GM19035 (cell line): Measurements from ENCODE around the gene MACROD2.

Source experiments
- ATAC-seq: cut with Tn5 transposase; IDR thresholded peaks from one replicate; pipeline ENCODE4 v1.9.1; 2021; ENCODE audit not compliant: unreplicated experiment

The MACROD2 gene

DNA sequence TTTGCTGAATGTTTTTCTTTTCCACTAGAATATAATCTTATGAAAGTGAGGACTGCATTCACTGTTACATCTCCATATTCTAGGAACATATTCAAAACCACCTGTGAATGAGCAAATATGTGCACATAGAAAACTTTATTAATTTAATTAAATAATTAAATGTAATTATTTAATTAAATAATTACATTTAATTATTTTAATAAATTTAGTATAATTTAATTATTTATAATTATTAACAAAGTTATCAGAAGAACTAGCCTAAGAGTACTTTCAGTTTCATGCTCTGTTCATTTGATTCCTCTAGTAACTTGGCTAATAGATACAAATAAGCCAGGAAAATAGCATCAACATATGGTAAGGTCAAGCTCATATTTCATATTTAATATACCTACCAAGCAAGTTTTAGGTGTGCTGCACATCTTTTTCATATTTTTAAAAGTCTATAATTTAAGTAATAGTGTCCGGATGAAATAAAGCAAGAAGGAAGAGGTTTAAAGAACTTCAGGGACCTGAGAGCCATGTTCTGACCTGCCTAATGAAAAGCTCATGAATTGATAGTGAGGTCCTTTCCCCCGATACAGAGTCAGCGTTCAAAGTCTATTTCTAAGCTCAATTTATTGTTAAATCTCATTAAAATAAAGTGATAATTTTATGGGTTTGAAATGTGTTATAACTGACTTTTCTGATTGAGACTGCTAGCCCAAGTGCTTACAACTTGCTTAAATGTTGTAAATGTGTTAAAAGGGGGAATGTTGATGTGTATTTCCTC, 703.5 kb downstream of the MACROD2 start:
- no peak for ATAC-seq

DNA sequence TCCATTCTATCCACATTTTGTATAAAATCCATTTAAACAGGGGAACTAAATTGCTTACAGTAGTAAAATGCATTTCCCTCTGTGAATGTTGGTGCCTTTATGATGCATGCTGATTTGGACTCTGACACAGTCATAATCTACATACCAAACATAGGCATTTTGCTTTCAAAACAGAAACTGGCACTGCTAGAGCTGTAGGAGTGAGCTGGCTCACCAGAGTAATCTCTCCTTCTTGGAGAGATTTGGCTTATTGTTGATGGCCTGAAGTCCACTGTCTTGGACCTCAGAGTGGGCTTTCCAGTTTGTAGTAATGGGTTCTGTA, 705.3 kb downstream of the MACROD2 start:
- peak; percentile 49 for ATAC-seq

DNA sequence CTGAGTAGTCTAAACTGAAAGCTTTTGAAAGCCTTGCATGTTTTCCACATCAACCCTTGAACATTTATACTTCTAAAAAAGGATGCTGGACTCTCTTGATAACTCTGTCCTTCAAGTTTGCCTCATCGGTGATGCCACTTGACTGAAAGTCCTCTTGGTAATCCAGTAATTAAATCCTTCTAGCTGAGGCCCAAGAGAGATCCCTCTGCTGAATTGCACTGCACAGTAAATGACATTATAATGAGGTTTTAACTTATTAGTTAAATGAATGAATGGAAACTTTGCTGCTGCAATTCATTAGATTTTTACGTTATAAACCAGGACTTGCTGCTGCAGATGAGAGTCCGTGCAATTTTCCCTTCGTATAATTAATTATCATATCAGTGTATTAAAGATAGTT, 706.0 kb downstream of the MACROD2 start:
- ATAC-seq, result no peak

DNA sequence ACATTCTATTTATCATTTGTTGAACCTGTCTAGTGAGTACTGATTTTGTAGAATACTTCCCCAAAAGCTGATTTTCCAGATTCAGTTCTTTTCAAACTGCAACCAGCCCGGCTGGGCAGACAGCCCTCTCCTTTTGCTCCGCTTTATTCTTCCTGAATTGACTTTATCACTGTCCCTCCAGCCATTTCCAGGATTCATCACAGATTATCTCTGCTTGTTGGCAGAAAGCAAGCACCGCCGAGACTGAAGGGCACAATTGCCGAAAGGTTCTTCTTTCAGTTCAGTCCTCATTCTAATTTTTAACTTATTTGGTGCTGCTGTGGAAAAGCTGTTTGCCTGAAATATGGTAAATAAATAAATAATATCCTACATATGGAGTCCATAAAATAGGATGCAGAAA, 711.2 kb downstream of the MACROD2 start:
- no peak for ATAC-seq

DNA sequence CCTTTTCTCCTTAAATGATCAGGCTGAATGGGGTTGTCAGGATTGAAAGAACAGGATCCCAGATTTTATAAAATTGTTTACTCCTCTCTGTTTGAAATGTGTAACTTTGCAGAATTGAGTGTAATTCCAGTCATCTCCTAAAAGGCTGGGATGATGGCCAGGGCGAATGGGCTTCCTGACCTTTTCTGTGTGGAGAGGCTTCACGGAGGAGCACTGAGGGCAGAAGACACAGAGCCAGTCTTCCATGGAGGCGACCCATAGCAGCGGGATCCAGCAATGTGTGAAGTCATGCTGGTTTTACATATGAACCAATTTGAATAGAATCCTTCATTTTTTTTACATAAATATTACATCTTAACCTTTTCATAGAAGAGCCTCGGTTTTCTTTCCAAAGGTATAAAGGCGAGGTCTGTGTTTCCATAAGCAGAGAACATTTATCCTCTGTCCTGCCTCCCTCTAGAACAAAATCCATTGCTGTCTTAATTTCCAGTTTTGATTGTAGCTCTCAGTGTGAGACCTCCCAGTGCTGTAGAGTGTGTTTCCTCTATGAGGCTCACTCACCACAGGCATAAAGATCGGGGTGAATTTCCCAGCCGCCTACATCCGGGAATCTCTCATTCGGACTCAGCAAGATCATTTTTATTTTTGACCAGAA, 711.8 kb downstream of the MACROD2 start:
- ATAC-seq, result no peak

DNA sequence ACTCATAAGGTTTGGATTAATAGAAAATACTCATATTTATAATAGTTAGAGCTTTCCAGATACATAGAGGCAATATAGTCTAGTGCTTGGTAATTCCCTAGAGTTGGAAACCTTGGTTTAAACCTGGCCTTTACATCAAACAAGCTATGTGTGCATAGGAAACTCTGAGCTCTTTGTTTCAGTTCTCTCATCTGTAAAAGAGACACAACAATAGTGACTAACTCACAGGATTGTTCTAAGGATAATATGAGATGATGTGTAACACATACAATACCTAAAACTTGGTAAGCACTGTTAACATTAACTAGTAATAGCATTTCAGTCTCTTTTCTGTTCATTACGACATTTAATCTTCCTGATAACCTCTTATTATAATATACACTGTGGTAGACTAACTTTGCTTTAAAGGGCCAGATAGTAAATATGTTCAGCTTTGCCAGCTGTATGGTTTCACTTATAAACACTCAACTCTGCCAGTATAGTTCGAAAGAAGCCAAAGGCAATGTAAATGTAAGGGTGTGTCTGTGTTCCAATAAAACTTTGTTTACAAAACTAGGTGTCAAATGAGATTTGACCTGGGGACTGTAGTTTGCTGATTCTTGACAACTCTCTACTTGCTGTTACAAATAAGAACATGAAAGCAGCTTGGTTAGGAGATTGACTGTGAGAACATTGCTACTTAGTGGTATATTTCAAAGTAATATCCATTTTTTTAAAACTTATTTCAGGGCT, 712.7 kb downstream of the MACROD2 start:
- ATAC-seq, result no peak

DNA sequence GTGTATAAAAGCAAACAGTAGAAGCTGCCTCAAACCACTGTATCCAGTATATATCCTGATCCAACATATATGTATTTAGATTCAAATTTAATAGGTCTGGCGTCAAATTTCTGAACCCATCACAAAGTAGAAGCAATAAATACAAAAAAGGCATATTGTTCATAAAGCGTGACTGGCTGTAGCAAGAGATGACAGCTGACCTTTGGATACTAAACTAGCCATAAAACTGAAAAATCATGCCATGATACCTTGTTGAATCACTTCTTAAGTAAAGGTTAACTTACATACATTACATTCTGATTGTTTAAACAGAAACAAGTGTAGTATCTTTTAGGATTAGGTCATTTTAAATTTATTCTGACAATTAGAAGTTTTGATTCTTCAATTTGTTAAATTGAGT, 714.1 kb downstream of the MACROD2 start:
- ATAC-seq, result no peak

DNA sequence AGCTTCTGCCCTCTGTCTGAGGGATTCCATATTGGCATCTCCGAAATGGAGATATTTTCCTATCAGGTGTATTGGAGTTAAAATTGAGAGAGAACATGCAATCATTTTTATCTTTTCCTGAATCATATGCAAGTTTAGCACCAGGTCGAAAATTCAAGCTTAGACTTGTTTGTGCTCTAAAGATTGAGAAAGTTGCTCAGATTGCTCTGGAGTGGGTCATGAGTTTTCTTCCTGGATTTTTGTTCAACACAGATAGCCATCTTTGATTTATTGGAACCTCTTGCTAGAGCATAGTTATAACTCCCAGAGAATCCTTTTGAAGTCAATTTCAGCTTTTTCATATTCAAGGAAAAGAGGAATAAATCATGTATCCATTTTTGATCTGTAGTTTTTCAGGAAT, 715.6 kb downstream of the MACROD2 start:
- no peak for ATAC-seq

DNA sequence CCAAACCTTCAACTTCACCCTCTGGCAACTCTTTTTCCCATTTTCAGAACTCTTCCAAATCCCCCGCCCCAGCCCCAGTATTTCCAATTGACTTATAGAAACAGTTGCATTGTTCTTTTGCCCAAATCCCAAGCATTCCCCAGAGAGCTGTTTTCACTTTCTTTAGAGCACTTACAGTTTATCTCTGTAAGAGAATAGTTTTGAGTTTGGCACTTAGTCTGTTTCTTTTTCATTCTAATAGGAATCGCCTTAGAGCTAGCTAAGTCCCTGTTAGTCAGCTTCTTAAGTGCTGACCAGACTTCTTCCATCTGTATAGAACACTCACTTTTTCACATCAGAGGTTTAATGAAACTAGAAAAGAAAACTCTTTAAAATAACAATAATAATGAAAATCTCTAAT, 716.3 kb downstream of the MACROD2 start:
- no peak for ATAC-seq

DNA sequence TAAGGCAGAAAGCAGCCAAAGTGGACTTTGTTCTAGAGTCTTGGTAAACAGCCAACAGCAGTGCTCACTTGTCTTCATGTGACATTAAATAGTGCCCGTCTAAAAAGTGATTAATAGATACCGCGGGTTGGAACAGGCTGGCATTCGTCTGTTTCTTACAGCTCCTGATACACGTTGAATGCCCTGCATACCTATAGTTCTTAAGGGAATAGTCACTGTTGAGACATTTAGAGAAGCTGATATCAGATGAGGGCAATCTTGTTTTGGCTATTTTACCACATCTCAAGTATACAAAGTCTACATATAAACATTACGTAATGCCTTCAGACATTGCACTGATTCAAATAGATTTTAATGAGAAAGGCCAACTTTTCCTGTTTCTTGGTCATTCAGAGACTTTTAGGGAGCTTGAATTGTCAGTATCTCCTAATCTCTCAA, 717.0 kb downstream of the MACROD2 start:
- ATAC-seq, result no peak

DNA sequence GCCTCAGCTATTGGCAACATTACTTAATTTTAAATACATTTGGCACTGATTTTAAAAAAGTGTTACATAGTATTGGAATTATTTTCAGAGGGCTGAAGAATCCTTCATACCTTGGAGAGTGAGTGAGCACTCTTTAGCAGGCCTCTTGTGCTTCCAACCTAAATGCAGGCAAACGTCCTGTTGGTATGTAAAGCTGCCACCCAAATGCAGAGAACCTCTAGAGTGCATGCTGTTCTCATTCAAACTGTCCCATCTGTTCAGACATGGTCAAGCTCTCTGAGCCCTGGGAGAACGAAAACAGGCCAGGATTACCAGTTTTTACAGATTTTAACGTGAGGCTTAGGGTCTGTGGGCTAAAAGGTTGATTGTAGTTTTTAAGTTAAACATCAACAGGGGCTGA, 720.1 kb downstream of the MACROD2 start:
- ATAC-seq, result no peak

DNA sequence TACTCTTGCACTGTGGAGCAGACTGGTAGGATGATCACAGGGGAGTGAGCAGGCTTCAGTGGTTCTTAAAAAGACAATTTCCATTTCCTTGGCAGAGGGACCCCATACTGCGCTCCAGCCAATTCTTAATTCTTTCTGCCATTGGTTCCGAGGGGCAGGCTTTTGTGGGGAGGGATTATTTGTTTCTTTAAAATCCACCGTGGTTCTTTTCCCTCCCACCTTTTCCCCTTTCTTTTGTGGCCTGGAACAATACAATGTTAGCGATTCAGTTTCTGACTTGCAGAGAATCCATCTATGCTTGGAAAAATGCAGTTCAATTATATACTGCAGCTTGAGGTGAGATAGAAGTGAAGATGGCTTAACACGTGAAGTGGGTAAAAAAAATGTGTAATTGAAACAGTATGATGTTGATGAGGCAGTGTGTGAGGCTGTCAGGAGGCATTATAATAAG, 721.1 kb downstream of the MACROD2 start:
- no peak for ATAC-seq

DNA sequence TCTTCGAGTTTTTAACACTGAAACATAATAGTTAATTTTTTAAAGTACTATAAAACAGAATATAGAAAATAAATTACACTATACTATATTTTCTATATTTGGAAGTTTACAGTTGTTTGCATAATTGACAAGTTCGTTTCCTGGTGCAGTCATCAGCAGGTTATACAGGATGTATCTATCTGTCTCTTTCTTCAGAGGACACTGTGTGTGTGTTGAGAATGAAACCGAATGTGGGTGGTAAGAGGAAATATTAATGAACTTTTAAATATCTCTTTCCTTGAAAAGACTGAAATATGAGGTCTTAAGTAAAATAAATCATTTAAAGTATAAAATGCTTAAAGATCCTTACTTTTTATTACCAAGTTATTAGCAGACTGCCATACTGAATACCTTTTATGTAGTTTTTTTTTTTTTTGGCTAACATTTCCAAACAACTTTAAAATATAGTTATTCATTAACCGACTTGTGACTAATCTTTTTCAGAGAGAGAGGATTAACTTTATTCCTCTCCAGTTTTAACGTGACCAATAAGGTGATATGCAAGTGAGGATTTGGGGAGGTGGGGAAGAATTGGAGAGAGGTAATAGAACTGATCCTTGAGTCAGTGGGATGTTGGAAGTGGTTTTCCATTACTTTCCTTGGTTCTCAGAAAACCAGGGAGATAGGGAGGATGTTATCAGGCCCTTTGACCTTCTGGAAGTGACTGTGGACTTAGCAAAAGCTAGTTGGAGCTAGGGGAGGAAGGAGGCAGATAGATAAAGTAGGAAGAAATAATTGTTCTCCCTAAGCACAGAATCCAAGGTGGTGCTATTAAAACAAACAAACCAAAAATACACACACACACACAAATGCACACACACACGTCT, 722.1 kb downstream of the MACROD2 start:
- ATAC-seq, result peak; percentile 72

DNA sequence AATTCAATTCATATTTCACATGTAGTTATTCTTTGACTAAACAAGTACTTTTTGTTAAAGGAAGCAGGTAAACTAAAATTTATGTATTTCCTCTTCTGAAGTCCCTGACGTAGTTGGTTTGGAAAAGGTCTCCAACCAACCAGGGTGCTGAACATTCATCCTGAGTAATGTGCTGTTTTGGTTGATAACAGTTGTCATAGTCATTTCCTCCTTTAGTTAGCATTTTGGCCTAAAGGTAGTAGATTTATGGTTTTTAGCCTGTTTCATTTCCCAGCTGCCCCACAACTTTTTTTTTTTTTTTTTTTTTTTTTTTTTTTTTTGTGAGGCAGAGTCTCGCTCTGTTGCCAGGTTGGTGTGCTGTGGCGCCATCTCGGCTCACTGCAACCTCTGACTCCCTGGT, 724.9 kb downstream of the MACROD2 start:
- ATAC-seq, result no peak

DNA sequence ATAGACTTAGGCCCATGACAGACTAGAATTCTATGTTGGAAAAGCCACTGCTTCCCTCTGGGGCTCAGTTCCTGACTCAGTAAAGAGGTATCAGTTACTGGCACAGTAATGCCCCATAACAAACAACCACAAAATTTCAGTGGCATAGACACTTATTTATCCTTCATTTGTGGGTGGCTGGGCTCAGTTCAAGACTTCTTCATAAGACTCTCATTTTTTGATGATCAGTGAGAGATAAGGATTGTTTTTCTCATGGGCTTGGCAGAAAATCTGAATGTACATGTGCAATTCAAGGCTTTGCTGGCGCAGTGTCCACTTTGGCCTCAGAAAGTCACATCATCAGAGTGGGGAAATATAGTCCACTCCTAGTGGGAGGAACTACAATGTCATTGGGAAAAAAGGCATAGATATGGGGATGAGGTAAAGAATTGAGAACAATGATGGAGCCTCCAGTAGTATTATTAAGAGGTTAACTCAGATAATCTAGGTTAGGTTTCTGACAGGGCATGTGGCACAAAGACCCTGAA, 726.7 kb downstream of the MACROD2 start:
- no peak for ATAC-seq

DNA sequence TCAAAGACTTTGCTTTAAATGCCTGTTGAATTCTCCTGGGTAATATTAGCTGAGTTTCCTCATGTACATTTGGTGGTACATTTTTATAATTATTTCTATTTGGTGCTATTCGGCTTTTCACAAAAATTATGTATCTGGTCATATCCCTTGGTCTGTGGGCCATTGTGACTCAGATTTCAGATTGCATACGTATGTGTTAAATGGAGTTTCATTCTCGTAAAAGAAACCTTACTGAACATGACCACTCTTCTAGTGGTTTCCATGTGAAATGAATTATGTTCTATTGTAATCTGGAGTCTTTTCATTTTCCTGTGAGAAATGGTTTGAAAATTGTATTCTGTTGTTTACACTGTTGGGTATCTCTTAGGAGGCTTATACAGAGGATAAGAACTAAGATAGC, 728.3 kb downstream of the MACROD2 start:
- ATAC-seq, result no peak

DNA sequence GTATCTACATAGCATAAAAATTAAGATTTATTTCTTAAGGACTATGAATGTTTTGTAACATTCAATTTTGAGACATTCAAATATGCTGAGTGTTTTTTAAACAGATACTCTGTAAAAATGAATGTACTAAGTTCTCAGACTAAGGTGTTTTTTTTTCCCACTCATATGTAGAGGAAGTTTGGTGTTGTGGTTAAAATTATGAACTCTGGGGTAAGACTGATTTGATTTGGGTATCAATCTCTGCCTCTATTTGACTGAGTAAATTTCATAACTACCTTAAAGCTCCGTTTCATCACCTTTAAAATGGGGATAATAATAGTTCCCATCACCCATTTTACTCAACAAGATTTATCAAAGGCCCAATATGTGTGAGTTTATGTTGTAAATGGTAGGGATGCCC, 728.7 kb downstream of the MACROD2 start:
- no peak for ATAC-seq

DNA sequence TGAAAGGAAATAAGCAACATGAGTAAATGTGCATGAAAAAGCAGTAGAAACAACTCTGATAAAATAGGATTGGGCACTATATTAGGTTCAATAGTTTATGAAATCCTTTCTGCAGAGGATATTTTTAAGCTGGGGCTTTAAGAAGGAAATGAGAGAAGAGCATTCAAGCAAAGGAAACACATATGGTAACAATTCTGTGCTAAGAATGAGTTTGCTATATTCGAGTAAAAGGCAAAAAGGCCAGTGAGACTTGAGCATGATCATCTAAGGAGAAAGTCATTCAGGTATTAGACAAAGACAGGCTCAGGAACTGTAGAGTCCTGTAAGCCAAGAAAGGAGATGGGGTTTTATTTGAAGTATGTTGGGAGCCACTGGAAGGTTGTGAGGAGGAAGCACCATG, 729.2 kb downstream of the MACROD2 start:
- no peak for ATAC-seq

DNA sequence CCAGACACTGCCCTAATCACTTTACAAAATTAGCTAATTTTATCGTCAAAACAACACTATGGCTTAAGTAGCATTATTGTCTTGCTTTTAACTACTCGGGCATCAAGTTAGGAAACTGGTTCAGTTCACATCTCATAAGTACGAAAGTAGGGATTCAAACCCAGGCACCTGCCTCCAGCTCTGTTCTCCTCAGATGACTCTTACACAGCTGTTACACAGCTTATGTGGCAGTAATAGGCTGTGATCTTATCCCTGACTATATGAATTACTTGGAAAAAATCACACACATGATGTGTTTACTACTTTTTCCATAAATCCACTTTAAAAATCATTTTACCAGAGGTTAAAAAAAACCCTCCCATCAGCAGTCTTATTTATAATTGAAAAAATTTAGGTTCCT, 731.3 kb downstream of the MACROD2 start:
- no peak for ATAC-seq

DNA sequence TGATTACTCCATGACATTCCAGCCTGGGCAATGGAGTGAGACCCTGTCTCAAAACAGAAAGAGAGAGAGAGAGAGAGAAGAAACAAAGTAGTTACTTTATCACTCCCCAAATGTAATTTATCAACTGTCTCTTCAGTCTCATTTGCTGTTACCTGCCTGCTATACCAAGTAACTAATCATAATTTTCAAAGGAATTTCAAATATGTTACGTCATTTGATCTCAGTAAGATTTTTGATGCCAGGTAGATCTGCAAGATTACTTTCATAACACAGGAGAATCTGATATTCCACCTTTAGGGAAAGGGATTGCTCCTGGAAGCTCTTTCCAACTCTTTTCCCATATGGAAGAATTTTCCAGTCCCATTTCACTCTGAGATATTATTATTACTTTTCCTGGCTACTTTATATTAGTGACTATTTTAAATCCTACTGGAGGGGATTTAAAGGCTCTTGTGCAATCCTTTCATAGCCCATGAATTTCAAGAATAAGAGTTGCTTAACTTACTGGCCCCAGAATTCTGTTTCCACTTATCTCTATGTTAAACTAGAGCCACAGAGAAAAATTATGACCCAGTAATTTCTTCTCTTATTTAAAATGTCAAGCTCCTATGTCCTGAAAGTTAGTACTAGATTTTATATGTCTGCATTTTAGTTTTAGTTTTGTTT, 732.3 kb downstream of the MACROD2 start:
- no peak for ATAC-seq
